Neuron (in vitro differentiated cells): ENCODE data around the gene ITGA5.
"Not testable (repeated sequence)": the region's sequence is repeated elsewhere in the genome, so short reads cannot be mapped to it uniquely, and the experiment has no call there.

ENCODE experiments used
- H2AFZ ChIP-seq: one replicate; pipeline ENCODE4 v1.6.1; 2013; ENCODE audit warnings: low read depth, mild to moderate bottlenecking, inconsistent platforms, low read length, moderate library complexity
- H3K27me3 ChIP-seq: one replicate; pipeline ENCODE4 v1.6.1; 2013; ENCODE audit warnings: low read length; ENCODE audit not compliant: insufficient read depth
- H3K36me3 ChIP-seq: one replicate; pipeline ENCODE4 v1.6.1; 2013; ENCODE audit warnings: low read length; ENCODE audit not compliant: insufficient read depth
- H3K4me1 ChIP-seq: one replicate; pipeline ENCODE4 v1.6.1; 2013; ENCODE audit warnings: low read length; ENCODE audit not compliant: insufficient read depth
- H3K4me3 ChIP-seq: 2 replicates; pipeline ENCODE4 v1.5.1; 2013; ENCODE audit warnings: mild to moderate bottlenecking, low read length, moderate library complexity
- H3K9me3 ChIP-seq: one replicate; pipeline ENCODE4 v1.6.1; 2013; ENCODE audit warnings: low read length

The ITGA5 gene

GRCh38 chr12:54363618-54364017 is 55.4 kb downstream of the ITGA5 start:
- Histone ChIP-seq H2AFZ (no peak overlapping the region), H3K36me3 (no peaks in the 10 kb centered on the region), H3K27me3 (no peaks in the 10 kb centered on the region), H3K9me3 (no peaks in the 10 kb centered on the region), H3K4me3 (no peak overlapping the region), H3K4me1 (peaks cover 19% of the 10 kb centered on the region)

DNA sequence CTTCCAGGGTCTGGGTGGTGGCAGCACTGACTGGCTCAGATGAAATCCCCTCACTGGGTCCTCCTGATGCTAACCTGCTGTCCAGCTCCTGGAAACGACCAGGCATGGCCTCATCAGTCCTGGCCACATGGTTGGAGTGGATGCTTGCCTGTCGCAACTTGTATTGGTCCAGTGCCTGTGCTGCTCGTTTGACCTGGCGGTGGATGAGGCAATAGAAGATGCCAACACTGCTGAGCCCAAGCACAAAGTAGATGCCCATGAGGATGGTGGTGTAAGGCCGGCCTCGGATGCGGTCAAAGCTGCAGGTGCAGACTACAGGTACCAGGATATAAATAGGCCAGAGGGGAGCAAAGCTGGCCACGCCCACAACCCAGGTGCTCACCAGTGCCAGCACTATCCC is 56.0 kb downstream of the ITGA5 start:
- Histone ChIP-seq H3K36me3 (no peaks in the 10 kb centered on the region), H3K4me1 (peaks cover 24% of the 10 kb centered on the region), H2AFZ (no peak overlapping the region), H3K27me3 (no peaks in the 10 kb centered on the region), H3K9me3 (no peaks in the 10 kb centered on the region), H3K4me3 (no peak overlapping the region)

- Histone ChIP-seq H3K4me1 (peaks cover 46% of the 10 kb centered on the region), H3K9me3 (no peaks in the 10 kb centered on the region), H2AFZ (no peak overlapping the region), H3K36me3 (no peaks in the 10 kb centered on the region), H3K27me3 (no peaks in the 10 kb centered on the region), H3K4me3 (no peak overlapping the region)
These were observed 58.2 kb downstream of the ITGA5 start for GRCh38 chr12:54360717-54361456.

- H3K4me1 ChIP-seq, result peaks cover 56% of the 10 kb centered on the region
These were observed 59.2 kb downstream of the ITGA5 start for GRCh38 chr12:54359762-54360351.

GRCh38 chr12:54358945-54359761 is 59.9 kb downstream of the ITGA5 start:
- Histone ChIP-seq H3K9me3 (no peaks in the 10 kb centered on the region), H2AFZ (peak overlapping the region; percentile 11), H3K4me3 (peak overlapping the region; percentile 64), H3K36me3 (no peaks in the 10 kb centered on the region), H3K4me1 (peaks cover 60% of the 10 kb centered on the region), H3K27me3 (no peaks in the 10 kb centered on the region)

More at GRCh38 chr12:54359762-54360351, 59.2 kb downstream of the ITGA5 start:
- no peaks in the 10 kb centered on the region for H3K9me3 ChIP-seq
- peak overlapping the region; percentile 47 for H3K4me3 ChIP-seq
- no peak overlapping the region for H2AFZ ChIP-seq
- H3K27me3 ChIP-seq, result no peaks in the 10 kb centered on the region
- H3K36me3 ChIP-seq, result no peaks in the 10 kb centered on the region

- Histone ChIP-seq H3K27me3 (no peaks in the 10 kb centered on the region), H3K36me3 (no peaks in the 10 kb centered on the region), H2AFZ (peak overlapping the region; percentile 11), H3K4me1 (peaks cover 66% of the 10 kb centered on the region), H3K4me3 (peak overlapping the region; percentile 64), H3K9me3 (no peaks in the 10 kb centered on the region)
These were observed 60.7 kb downstream of the ITGA5 start for GRCh38 chr12:54358191-54358944.

- H3K27me3 ChIP-seq, result no peaks in the 10 kb centered on the region
- H3K9me3 ChIP-seq, result no peaks in the 10 kb centered on the region
- H3K4me3 ChIP-seq, result peak overlapping the region; percentile 64
- peaks cover 73% of the 10 kb centered on the region for H3K4me1 ChIP-seq
- H2AFZ ChIP-seq, result no peak overlapping the region
- no peaks in the 10 kb centered on the region for H3K36me3 ChIP-seq
These were observed 61.4 kb downstream of the ITGA5 start for GRCh38 chr12:54357506-54358190.

DNA sequence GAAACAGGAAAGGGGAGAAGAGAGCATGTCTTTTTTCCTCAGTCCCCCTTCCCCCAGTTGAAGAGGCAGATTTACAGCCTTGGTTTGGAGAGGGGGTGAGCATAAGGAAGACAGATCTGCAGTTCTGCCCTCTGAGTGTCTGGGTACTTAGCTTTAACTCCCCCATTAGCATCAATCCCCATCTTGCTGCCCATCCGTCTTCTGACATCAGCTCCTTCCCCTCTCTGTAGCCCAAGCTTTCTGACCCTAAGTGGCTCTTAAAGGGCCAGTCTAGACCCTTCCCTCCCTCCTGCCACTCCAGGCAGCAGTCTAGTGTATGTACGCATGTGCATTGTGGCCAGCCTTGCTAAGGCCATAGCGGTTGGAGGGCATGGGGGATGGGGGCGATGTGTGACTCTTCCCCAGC is 62.1 kb downstream of the ITGA5 start:
- Histone ChIP-seq H3K4me1 (peaks cover 78% of the 10 kb centered on the region), H3K4me3 (peak overlapping the region; percentile 2), H3K9me3 (no peaks in the 10 kb centered on the region), H3K36me3 (no peaks in the 10 kb centered on the region), H3K27me3 (no peaks in the 10 kb centered on the region), H2AFZ (no peak overlapping the region)

DNA sequence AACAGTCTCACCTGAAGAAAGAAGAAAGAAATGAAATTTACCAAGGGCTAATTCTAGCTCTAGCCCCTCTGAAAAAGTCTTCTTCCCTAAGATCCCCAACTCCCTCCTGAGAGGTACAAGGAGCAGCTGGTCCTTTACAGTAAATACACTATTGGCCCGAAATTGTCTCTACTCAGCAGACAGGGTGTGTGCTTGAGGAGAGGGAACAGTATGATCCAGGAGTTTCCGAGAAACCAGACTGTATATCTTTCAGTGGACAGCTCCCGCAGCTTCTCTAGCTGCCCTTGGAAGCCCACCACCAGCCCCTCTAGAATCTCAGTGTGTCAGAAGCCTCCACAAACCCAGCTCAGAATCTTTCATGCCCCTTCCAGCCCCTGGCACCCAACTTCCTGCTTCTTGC is 62.8 kb downstream of the ITGA5 start:
- Histone ChIP-seq H3K4me3 (no peak overlapping the region), H3K36me3 (no peaks in the 10 kb centered on the region), H3K4me1 (peaks cover 85% of the 10 kb centered on the region)

DNA sequence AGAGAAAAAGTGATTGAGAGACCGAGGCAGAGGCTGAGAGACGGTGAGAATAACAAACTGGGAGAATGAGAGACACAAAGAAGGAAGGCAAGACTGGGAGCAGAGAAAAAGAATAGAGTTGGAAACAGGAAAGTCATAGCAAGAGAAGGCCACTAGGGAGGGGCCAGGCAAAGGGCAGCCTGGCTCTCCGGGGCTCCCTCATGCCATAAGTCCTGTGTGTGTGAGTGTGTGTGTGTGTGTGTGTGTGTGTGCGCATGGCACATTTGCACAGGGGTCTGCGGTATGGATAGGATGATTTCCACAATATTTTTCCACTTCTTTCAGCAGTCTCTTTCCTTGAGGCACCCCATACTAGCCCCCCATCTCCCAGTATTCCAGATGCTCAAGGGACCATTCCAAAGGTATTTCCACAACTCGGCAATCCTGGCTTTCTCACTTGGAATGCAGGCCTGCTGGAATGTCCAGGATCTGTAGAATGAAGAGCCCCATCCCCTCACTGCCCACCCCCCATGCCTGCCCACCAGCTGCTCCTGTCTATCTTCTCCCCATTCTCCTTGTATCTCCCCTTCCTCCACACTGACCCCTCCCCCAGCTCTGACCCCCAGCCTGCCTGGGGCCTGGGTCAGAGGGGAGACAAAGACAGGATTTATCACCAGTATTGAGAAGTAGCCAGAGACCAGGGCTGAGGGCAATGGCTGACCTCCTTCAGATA is 63.8 kb downstream of the ITGA5 start:
- peaks cover 88% of the 10 kb centered on the region for H3K4me1 ChIP-seq
- no peak overlapping the region for H3K4me3 ChIP-seq

More for the DNA sequence above, 62.8 kb downstream of the ITGA5 start:
- no peaks in the 10 kb centered on the region for H3K27me3 ChIP-seq
- no peak overlapping the region for H2AFZ ChIP-seq
- no peaks in the 10 kb centered on the region for H3K9me3 ChIP-seq

GRCh38 chr12:54354271-54354670 is 64.8 kb downstream of the ITGA5 start:
- H2AFZ ChIP-seq, H3K4me3 ChIP-seq, H3K27me3 ChIP-seq, H3K9me3 ChIP-seq: not testable (repeated sequence)
- H3K36me3 ChIP-seq, result peaks cover 15% of the 10 kb centered on the region
- peaks cover 87% of the 10 kb centered on the region for H3K4me1 ChIP-seq

More for the DNA sequence above, 63.8 kb downstream of the ITGA5 start:
- no peaks in the 10 kb centered on the region for H3K27me3 ChIP-seq
- H3K9me3 ChIP-seq, result no peaks in the 10 kb centered on the region
- peaks cover 5% of the 10 kb centered on the region for H3K36me3 ChIP-seq
- no peak overlapping the region for H2AFZ ChIP-seq
